ENCODE results near the gene CAT.

CAT gene

DNA sequence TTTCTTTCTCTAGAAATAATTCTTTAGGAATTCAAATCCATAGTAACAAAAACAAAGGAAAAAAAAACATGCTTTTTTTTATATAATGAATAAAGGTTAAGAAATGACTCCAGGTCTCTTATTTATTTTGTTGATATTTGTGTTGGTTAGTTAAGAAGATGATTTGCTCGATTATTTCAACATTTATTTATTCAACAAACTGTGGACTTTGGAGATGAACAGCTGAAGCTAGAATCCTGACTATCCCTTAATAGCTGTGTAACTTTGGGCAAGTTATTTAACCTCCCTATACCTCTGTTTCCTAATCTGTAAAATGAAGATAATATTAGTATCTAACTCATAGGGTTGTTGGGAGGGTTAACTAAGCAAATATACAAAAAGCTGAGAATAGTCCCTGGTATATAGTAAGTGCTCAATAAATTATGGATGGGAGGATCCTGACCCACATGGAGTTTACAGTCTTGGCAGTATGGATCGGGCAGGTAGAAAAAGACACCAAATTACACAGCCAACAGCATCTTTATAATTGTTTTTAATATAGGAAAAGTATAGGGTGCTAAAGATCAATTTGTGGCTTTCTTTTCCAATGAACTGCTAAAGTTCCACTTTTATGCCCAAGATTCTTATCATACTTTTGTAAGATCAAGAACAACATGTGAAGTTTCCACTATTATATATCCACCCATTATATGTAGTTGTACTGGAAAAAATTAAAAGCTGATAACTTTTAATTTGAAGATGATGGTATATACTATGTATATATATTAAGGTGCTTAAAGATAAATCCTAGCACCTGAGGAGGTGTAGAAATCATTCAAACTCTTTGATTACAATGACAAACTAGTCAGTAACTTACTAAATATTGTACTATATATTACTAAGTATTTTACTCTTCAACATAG, 1.3 kb upstream of the CAT start:
- H3K4me3 ChIP-seq (ENCODE audit: low read depth, low read length) = peak overlapping the region; percentile 87
- TF ChIP-seq, protein P1, sequence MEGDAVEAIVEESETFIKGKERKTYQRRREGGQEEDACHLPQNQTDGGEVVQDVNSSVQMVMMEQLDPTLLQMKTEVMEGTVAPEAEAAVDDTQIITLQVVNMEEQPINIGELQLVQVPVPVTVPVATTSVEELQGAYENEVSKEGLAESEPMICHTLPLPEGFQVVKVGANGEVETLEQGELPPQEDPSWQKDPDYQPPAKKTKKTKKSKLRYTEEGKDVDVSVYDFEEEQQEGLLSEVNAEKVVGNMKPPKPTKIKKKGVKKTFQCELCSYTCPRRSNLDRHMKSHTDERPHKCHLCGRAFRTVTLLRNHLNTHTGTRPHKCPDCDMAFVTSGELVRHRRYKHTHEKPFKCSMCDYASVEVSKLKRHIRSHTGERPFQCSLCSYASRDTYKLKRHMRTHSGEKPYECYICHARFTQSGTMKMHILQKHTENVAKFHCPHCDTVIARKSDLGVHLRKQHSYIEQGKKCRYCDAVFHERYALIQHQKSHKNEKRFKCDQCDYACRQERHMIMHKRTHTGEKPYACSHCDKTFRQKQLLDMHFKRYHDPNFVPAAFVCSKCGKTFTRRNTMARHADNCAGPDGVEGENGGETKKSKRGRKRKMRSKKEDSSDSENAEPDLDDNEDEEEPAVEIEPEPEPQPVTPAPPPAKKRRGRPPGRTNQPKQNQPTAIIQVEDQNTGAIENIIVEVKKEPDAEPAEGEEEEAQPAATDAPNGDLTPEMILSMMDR (IDR thresholded peaks at IDR 0.05; ENCODE audit: low read depth, low read length) = no peak

DNA sequence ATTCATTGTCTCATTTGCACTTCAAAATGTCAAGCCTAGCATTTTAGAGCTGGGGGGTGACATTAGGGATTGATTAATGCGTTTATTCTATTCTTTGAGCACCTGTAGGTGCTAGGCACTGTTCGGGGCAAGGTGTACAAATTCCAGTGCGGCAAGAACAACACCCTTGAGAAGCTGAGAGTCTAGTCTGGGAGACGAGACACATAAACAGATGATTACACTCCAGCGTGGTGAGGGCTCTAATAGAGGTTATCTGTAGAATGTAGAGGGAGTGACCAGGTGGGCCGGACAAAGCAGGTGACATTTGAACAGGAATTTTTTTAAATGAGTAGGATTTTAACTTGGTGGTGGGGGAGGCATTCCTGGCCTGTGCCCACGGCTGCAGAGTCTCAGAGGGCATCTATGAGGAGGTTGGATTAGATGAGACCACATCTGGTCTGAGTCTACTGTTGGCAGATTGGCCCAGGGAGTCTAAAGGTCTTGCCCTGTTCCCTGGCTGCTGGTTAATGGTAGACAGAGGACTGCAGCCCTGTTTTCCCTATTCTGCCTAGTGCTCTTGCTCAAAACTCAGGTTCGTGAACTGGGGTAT, 970 bp downstream of the CAT start:
- TF ChIP-seq, protein P1 (IDR thresholded peaks at IDR 0.05; ENCODE audit: low read depth, low read length) = no peak
- peak overlapping the region; percentile 87 for H3K4me3 ChIP-seq (ENCODE audit: low read depth, low read length)

DNA sequence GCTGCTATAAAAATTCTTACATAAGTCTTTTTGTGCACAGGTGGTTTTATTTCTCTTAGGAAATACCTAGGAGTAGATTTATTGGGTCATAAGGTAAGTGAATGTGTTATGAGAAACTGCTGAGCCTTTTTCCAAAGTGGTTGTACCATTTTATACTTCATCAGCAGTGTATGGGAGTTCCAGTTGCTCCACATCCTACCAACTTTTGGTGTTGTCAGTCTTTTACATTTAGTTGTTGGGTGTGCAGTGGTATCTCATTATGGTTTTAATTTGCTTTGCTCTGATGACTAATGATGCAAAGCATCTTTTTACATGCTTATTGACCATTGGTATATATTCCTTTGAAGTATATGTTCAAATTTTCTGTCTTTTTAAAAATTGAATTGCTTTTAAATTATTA, 3.1 kb downstream of the CAT start:
- no peak overlapping the region for H3K4me3 ChIP-seq (ENCODE audit: low read depth, low read length)
- TF ChIP-seq, protein P1 (IDR thresholded peaks at IDR 0.05; ENCODE audit: low read depth, low read length) = no peak

DNA sequence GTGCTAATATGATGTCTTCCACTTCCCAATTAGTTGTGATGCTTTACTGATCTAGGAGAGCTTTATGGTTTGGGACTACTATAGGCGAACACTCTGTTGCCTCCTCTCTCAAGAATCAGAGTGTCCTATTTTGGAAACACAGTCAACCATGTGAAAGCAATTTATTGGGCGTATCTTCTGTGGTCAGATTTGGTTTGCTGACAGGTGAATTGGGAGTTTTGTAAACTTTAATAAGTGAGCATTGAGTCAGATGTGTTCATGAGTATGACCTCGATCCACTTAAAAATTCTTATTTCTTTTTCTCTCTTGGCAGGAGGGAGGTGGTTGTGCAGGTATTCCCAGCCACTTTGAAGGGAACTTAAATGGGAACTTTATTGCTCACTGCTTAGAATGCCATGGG, 4.4 kb downstream of the CAT start:
- TF ChIP-seq, protein P1 (IDR thresholded peaks at IDR 0.05; ENCODE audit: low read depth, low read length) = no peak
- H3K4me3 ChIP-seq (ENCODE audit: low read depth, low read length) = no peak overlapping the region

DNA sequence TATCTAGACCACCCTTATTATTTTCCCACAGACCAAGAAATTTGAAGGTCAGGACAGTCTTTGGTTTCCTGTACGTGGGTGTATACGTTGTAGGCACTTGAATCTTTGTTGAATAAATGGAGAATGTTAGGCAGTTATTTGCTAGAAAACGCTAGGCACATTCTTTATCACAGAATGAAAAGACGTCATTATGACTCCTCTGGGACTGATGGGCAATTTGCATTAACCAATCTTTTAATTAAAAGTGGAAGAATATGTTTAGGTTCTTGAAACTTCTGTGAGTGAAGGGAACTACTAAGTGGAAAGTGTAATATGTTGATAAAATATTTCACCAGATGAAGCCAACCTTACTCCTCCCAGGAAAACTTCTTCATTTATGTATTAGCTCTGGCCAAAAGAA, 5.7 kb downstream of the CAT start:
- TF ChIP-seq, protein P1 (IDR thresholded peaks at IDR 0.05; ENCODE audit: low read depth, low read length) = no peak
- H3K4me3 ChIP-seq (ENCODE audit: low read depth, low read length) = no peak overlapping the region

DNA sequence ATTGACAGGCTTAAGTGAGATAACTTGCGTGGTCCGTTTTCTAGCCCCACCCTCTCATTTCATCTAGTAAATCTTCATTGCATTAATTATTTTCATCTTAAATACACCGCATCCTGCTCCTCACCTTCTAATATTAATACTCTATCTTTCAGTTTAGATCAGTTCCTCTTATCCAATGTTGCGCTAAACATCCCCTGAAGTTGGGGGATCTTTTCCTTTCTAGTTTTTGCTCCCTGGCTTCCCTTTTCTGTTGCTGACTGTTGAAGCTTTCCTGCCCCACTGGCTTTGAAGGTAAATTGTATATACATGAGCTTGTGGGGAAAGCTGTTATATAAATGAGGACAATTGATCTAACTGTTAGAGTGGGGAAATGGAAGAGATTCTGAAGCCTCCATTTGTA, 7.2 kb downstream of the CAT start:
- no peak overlapping the region for H3K4me3 ChIP-seq (ENCODE audit: low read depth, low read length)
- TF ChIP-seq, protein P1 (IDR thresholded peaks at IDR 0.05; ENCODE audit: low read depth, low read length) = no peak

DNA sequence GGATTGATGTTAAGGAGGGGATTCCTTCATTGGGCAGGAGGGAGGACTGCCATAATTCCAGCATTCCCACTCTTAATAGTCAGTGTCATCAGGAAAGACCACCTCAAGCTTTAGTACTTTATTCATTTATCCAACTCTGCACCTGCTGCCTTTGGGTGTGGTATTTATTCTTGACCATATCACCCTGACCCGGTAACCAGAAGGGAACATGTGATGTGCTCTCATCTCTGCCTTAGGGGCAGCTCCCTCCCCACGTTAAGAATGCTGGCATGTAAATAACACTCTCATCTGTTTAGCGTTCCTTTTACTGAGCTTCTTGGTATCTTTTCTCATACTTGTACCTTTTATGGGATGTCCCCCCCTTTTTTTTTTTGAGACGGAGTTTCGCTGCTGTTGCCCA, 7.7 kb downstream of the CAT start:
- TF ChIP-seq, protein P1 (IDR thresholded peaks at IDR 0.05; ENCODE audit: low read depth, low read length) = no peak
- H3K4me3 ChIP-seq (ENCODE audit: low read depth, low read length) = no peak overlapping the region

Data from WI38 (cell line).